C1 segment of cervical spinal cord (tissue), 14 donors: ENCODE data around the gene EVL.

Experiments used
- DNase-seq, 14 donors: peaks; one replicate each; lab custom pipeline; 2025; lab: John Stamatoyannopoulos, UW

EVL gene

DNA sequence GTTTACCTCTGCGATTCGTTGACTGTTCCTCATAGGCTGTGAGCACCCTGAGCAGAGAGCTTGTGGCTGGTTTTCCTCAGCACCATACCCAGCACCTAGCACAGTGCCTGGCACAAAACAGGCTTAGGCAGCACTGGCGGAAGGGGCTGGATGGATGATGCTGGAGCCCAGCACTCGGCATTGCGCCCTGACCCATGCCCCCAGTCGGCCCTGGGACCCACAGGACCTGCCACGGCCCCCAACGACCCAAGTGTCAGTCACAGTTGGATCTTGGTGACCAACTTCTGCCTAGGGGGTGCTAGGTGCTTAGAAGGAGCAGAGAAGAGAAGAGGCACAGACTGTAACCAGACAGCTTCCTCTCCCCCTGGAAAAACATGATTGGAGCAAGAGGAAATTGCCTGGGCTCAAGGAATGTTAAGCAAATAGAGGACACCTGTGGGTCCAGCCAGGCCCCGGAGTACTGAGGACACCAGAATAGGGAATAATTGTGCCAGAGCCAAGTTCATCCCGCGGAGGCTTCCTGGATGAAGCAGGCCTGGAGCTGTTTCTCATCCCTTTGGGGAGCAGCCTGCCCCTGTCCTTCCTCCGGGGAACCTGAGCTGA is 62.7 kb downstream of the EVL start:
- DNase-seq, result no peak

DNA sequence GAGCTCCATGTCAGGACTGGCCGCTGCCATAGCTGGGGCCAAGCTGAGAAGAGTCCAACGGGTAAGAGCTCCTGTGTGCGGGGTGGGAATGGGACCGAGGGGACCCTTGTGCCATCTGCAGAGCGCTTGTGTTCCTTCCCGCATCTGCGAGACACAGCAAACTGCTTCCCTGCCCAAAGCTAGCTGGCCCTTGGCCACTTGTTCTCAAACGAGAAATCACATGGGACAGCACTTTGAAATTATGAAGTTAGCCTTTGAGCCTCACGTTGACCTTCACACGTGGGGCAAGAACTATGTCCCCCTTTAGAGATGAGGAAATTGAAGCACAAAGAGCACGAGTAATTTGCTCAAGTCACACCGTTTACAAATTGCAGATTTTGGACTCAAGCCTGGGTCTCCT is 63.5 kb downstream of the EVL start:
- DNase-seq, result no peak

DNA sequence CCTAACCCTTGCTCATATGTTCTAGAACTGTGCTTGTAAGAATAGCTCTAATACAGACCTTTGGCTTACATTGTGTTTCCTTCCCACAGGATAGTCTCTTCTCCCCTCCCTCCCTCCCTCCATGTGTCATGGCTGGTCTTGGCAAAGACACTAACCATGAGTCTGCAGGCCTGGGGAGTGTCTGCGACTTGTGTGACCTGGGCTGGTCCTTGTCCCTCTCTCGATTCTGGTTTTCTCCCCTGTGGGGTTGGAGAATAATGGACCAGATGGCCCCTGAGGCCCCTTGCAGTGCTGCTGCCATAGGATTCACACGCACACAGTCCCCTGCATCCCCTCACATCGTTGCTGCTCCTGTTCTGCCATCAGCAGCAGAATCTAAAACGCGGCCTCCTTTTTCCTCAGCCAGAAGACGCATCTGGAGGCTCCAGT is 64.0 kb downstream of the EVL start:
- DNase-seq, result peak in 1 of 14 donors; percentile 62

DNA sequence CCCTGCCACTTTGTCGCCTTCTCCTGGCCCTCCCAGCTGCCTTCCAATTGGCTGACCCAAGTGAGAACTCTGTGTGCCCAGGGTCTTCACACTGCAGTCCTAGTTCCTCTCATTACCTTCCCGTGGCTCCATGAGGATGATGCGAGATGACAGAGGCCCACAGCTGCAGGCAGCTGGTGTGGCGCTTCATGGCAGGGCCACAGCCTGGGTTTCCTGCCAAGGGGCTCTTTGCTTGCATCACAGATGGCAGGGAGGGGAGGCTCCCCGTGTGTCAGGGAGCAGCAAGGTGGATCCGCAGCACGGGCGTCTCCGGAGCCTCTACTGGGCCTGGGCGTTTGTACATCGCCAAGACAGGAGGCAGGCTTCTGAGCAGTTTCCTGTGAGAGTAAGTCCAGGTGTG is 65.3 kb downstream of the EVL start:
- no peak for DNase-seq

DNA sequence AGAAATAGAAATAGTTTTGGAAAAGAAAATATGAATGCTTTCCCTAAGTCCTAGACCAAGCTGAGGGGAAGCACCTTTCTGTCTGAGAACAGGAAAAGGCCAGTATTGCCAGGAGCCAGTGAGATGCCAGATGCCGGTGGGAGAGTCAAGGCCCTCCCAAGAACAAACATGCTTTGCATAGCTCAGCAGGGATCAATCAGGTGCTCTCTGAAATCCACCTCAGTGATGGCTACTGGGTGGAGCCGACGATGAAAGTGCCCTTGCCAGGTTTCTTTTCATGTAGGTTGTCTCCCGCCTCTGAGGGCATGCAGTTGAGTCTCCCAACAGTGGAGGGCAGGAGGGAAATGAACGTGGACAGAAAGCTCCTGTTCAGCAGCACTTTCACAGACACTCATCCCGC is 66.0 kb downstream of the EVL start:
- DNase-seq, result no peak

DNA sequence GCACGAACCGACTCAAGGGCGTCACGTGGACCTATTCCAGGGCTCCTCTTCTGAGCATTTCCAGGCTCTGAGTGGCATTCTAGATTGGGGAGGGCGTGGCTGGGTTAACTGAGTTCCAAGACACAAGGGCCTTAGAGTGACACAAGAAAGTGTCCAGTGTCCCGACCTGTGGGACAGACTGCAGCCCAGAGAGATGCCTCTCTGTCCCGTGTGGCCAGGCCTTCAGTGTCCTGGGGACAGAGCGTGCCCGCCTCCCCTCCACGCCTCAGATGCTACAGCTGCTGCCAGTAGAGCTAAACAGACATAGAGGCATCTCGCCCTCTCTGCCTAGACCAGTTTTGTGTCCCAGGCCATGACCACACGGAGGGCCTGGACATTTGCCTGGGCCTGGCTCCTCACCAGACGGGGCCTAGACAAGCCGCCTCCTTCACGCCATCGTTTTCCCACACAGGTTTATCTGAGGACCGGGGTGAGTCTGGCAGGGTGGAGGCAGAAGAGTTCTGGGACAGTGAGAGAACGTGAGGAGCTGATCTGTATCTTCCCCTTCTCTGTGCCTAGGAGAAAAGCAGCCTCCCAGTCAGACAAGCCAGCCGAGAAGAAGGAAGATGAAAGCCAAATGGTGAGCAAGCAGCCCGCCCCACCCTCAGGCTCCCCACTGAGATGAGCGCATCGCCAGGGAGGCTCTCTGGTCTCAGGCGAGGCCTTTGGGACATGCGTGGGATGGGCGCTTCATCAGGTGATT is 67.1 kb downstream of the EVL start:
- DNase-seq, result peak in 1 of 14 donors; percentile 79

DNA sequence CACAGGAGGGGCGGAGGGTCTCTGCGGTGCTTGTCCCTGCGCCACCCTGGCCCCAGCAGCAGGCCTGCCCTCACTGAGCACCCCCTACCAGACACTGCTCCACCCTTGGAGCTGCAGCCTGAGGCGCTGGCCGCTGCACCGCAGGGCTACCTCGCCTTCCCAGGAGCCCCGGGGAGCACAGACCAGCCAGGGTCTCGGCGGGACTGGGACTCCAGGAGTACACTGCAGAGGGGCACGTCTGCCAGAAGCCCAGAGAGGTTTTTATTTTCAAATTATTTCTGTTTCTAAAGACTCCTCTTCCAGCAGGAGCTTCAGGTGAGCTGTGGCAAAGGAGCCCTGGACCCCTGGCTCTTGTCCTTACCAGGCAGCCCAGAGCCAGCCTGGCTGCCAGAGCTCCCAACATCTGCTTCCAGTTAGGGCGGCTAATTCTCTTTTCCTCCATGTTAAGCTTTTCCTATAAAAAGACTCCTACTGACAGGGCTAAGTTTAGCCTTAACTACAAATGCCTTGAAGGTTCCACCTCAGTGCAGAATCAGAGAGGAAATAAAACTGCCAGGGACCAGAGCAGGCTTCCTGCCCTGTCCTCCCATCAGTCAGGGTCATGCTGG is 67.8 kb downstream of the EVL start:
- no peak for DNase-seq

DNA sequence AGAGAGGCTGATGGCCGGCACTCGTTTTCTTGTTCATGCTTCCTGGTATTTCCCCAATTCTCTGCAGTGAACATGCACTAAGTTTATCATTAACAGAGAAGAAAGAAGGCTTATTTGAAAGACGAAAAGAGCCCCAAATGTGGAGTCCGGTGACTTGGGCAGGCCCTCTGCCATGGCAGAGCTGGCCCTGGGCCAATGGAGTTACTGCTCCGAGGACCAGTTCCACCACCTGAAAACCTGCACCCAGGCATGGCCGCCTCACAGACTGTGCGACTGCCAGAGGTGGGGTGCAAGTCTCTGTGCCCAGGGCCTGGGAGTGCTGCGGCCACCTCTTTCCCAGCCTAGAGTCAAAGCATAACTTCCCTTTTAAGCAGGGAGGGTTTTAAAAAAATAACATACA is 69.4 kb downstream of the EVL start:
- no peak for DNase-seq

DNA sequence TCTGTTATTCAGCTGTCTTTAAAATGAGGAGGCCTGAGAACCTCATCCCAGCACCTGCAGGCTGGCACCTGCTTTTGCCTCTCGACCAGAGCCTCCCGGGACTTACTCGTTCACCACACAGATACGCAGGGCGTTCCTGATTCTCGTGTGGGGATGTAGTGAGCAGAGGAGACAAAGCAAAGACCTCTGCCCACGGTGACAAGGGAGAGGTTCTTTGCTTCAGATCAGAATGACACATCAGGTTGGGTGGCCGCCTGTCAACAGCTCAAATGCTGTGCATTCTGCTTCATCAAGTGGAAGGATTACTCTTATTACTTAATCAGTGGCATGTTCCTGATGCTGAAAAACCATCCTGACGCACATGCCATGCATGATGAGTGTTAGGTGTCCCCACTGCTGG is 69.9 kb downstream of the EVL start:
- no peak for DNase-seq

DNA sequence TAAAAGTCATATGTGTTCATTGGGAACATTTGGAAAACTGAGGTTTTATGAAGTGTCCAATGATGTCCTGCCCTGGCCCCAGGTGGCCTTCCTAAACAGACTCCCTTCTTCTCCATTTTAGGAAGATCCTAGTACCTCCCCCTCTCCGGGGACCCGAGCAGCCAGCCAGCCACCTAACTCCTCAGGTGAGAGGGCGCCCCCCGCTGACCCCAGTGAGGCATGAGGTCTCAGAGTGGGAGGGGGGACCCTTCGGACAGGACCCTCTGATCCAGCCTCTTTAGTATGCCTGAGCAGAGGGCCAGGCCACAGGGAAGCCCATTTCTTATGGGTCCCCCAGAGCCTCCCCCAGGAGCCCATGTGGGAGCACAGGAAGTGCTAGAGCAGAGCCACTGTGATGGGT is 70.6 kb downstream of the EVL start:
- DNase-seq, result no peak

DNA sequence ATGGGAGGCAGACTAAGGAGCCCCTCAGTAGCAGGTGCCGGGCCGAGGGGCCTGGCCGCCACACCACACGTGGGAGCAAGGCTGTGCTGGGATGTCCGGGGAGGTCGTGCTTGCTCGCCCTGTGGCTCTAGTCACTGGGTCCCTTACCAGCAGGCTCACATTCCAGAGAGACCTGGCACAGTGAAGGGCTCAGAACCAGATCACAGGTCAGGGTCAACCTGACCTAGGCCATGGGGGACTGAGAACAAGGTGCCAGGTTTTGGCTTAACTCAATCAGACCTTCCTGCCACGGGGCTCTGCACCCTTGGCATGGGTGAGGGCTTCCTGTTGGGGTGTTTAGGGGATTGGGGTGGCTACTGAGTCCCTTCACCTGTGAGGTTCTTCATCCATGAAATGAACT is 72.0 kb downstream of the EVL start:
- no peak for DNase-seq

DNA sequence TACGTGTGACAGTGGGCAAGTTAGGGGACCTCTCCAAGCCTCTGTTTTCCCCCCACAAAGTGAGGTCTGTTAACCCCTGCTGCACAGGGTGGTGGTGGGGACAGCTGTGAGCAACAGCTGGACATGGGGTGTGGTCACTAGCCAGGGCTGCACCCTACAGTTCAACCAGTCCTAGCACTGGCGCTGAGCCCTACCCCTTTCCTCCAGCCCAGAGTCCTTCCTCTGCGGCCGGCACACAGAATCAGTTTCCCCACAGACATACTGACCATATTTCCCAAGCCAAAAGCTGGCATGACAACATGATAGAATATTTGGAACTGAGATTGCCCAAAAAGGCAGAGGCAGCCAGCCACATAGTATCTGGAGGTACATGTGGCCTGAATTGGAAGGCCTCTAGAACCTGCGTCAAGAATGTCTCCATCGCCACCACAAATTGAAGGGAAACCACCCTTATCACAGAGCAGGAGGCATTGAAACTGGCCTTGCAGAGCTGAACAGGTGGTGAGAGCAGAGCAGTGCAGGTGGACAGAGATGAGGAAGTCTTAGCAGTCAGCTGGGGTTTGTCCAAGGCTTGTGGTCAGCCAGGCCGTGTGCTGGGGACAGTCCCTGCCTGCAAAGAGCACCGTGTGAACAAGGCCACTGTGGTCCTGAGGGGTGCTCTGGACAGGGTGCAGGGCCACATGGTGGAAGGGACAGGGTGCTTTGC is 73.0 kb downstream of the EVL start:
- peak in 1 of 14 donors; percentile 88 for DNase-seq

DNA sequence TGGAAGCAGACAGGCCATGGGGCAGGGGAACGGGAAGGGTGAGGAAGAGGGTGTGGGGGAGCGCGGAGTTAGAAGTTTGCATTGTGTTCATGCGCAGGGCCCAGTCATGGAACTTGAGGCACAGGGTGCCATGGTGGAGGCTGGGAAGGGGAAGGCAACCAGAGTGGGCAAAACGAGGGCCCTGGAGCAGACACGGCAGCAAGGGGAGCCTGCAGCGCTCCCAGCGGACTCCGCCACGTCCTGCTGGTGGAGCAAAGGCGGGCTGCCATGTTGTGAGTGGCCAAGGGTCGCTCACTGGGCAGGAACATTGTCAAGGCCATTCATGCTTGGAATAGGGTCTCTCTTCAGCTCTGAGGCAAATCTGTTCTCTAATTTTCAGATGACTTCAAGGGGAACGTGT is 73.7 kb downstream of the EVL start:
- DNase-seq, result no peak

DNA sequence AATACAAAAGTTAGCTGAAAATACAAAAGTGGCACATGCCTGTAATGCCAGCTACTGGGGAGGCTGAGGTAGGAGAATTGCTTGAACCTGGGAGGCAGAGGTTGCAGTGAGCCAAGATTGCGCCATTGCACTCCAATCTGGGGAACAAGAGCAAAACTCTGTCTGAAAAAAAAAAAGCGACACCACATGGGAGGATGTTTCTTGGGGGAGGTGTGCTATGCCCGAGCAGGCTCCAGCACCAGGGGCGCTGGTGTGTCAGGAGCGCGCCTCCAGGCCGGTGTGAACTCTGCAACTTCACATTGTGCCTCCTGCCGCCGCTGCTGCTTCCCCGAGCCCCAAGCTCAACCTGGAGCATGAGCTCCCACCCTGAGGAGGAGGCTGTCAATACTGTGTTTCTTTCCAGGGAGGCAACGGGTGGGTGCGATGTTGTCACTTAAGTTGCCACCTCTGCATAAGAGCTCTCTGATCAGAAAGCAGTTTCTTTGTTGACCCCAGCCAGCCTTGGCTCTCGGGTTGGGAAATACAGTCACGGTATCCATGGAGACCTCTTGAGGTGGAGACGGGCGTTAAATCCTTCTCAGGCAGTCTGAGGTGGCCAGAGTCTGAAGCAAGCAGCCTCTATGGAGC is 75.3 kb downstream of the EVL start:
- DNase-seq, result no peak

DNA sequence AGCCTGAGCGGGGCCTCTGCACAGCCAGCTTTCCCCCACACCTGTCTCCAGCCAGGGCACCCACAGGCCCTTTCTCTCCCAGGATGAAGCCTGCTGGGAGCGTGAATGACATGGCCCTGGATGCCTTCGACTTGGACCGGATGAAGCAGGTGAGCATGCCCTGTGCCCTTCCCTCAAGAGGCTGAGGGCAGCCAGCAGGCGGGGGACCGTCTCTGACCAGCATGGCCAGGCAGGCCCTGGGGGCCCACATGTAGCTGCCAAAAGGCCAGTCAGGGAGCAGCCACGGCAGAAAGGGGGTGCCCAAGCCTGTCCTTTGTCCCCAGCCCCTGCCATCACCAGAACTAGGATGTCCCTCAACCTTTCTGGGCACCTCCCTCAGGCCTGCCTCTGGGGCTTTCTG is 75.9 kb downstream of the EVL start:
- DNase-seq, result no peak

DNA sequence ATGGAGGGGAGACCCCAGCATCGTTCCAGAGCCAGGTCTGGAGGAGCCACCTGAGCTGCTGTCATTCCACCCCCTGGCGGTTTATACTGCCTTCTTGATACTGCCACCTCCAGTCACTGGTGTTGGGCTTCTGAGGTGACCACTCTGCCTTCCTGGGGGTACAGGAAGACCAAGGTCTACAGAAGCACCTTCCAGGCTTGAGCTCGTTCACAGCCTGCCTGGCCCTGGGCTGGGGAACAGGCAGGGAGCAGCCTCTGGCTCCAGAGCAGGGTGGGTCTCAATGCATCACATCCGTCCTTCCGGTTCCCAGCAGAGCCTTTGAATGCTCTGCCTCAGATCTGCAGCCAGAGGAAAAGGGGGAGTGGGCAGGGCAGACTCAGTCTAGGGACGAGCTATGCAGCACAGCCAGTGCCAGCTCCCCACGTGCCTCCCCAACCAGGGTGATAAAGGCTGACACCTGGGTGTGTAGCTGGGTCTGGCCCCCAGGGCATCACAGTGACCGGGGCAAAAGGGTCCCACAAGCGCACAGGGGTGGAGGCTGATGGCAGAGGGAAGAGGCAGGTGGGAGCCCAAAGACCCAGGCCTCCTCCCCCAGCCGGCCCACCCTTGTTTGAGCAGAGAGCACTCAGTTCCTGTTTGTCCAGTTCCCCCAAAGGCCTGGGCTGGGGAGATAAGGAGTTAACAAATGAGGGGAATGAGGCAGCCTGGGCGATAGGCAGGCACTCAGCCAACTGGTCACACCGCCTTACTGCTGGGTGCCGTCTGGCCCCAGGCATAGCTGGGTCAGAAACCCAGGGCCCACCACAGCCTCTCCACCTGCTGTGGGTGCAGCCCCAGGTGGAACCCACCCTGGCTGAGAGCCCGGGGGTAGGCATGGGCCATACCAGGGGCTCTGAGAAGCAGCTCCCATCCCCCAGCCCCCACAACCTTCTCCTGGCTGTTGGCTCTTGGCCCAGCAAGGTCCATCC is 77.1 kb downstream of the EVL start:
- DNase-seq, result peak in 1 of 14 donors; percentile 55

DNA sequence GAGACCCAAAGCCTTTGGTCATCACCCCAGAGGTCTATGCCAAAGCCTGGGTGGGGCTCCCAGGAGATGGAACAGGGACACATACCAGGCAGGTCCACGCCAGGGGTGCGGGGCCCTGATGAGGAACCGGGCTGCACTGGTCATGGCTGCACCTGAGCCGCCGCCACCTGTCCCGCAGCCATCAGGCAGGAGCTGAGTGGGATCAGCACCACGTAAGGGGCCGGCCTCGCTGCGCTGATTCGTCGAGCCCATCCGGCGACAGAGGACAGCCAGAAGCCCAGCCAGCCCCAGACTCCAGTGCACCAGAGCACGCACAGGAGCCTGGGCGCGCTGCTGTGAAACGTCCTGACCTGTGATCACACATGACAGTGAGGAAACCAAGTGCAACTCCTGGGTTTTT is 78.3 kb downstream of the EVL start:
- no peak for DNase-seq

DNA sequence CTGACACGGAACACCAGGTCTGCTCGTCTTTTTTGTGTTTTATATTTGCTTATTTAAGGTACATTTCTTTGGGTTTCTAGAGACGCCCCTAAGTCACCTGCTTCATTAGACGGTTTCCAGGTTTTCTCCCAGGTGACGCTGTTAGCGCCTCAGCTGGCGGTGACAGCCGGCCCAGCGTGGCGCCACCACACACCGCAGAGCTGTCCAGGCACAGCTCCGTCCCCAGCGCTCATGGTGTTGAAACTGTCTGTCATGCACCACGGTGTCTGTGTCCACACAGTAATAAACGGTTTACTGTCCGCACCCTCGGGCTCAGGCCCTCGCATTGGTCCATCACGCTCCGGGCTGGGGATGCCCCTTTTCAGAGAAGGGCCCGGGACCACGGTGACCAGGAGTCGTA is 78.7 kb downstream of the EVL start:
- no peak for DNase-seq

DNA sequence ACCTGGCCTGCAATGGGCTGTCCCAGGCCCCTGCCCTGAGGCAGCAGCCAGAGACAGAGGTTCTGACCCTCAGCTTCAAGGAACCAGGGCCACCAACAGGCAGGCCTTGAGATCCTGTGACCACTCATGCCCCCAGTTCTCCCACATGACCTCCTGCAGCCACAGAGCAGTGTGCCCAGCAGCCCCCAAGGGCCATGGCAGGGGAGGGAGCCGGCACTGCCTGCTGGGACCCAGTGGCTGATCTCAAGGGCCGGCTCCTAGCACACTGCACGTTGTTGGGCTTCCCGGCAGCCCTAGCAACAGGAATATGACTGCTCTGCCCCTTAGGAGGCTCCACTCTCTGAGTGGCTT is 79.4 kb downstream of the EVL start:
- DNase-seq, result no peak

DNA sequence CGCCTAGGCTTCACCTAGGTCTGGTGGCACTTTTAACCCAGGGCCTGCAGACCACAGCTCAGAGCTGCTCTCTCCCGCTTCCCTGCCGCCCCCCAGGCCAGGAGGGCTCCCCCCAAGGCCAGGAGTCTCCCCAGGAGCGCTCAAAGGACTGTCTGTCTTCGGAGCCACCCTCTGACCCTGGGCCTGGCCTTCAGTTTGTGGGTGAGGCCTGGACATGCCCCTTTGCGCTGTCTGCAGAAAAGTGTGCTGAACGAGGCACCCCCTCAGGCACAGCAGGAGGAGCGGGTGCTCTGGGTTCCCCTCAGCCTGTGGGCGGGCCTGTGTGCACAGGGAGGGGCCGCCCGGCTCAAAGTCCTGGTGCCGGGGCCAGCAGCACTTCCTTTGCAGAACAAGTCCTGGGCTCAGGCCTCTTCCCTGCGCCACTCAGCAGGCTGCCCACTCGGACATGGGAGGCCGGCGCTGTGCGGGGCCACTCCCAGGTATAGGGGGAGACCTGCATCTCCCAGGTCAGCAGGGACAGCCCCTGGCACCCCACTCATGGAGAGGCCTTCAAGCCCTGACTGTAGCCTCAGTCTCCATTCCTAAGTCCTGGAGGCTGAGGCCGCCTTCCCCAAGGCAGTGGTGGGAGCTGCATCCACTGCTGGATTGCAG is 79.9 kb downstream of the EVL start:
- no peak for DNase-seq
